K562 (cell line): Measurements from ENCODE around the gene CEMIP2. TPM values are rescaled to one million over a fixed set of nuclear protein-coding genes. Genes with fewer than 3 reads are reported as not detected.

Source experiments
- ATAC-seq: fragments of 200-7000 bp; cut with Tn5 transposase; 3 replicates; pipeline ENCODE4 v1.9.1; 2020; ENCODE audit warnings: moderate library complexity
- Bru-seq: library from RNA; stranded (reverse); fragments of 400-500 nt; gene quantifications from one replicate; lab custom pipeline; 2021; lab: Mats Ljungman, UMichigan
- BruChase-seq, 2 experiments: library from RNA; stranded (reverse); fragments of 400-500 nt; gene quantifications; one replicate each; lab custom pipeline; 2021; lab: Mats Ljungman, UMichigan
- BruUV-seq: library from RNA; stranded (reverse); fragments of 400-500 nt; replicated peaks from 2 replicates; lab custom pipeline; 2021; lab: Mats Ljungman, UMichigan
- CTCF ChIA-PET: fragments of 300-600 bp; formaldehyde crosslinking; extraction: SDS; loops from one replicate; lab custom pipeline; 2021; ENCODE audit warnings: low intra/inter-chr PET ratio; lab: Yijun Ruan, JAX
- POLR2A ChIA-PET: fragments of 300-600, 350-650 bp; sonication (Branson Sonifier 250); formaldehyde crosslinking; extraction: SDS; loops from one replicate; lab custom pipeline; 2021; ENCODE audit warnings: antibody characterized with exemption, inconsistent platforms; lab: Yijun Ruan, JAX
- DNase-seq, 4 experiments: peaks; one replicate each; pipeline versions ENCODE4 v3.0.0 to v3.0.0-alpha.2; 2011 to 2018; ENCODE audit warnings: low spot score in 3 of 4, mixed read lengths in 3 of 4; ENCODE audit errors: extremely low read depth in 1 of 4
- FAIRE-seq: peaks from 2 replicates; lab custom pipeline; 2011; peaks lifted over from hg19 to GRCh38; lab: Jason Lieb, UNC
- H2AFZ ChIP-seq: 2 replicates; pipeline ENCODE4 v1.6.0; 2011; ENCODE audit warnings: low read depth, low read length, control low read depth, inconsistent platforms
- H3K27ac ChIP-seq: fragments of 200-600 bp; 3 replicates; pipeline ENCODE4 v1.8.0; 2011; ENCODE audit warnings: low read depth, mild to moderate bottlenecking, control low read depth, inconsistent platforms, low read length, moderate library complexity, mixed read lengths; ENCODE audit errors: extremely low read depth
- H3K27me3 ChIP-seq, 2 experiments: fragments of 300-600 bp in 1 of 2; 2 replicates in 1 of 2; 3 replicates in 1 of 2; pipeline versions ENCODE4 v1.6.0 to v1.8.0; 2011; ENCODE audit warnings: inconsistent platforms in 2 of 2, low read length in 2 of 2, mild to moderate bottlenecking in 1 of 2, mixed read lengths in 1 of 2, moderate library complexity in 1 of 2; ENCODE audit not compliant: control insufficient read depth in 2 of 2, insufficient read depth in 2 of 2
- H3K36me3 ChIP-seq: fragments of 300-600 bp; 3 replicates; pipeline ENCODE4 v1.8.0; 2011; ENCODE audit warnings: mild to moderate bottlenecking, low read length, inconsistent platforms; ENCODE audit not compliant: control insufficient read depth, insufficient read depth
- H3K4me1 ChIP-seq, 2 experiments: fragments of 200-600 bp in 1 of 2; replicated peaks in 1 of 2; 2 replicates in 1 of 2; 3 replicates in 1 of 2; pipeline versions ENCODE4 v1.5.1 to v1.8.0; 2011; ENCODE audit warnings: inconsistent platforms in 2 of 2, low read length in 2 of 2, mild to moderate bottlenecking in 1 of 2, mixed read lengths in 1 of 2, moderate library complexity in 1 of 2; ENCODE audit not compliant: control insufficient read depth in 2 of 2, insufficient read depth in 2 of 2
- H3K4me2 ChIP-seq: 2 replicates; pipeline ENCODE4 v1.6.1; 2011; ENCODE audit warnings: low read length, control low read depth, inconsistent platforms, mixed read lengths; ENCODE audit not compliant: insufficient read depth
- H3K4me3 ChIP-seq: fragments of 200-600 bp; sonication (generic), shearing (Covaris generic); 2 replicates; pipeline ENCODE4 v1.5.1; 2016; ENCODE audit warnings: control low read depth, inconsistent platforms
- H3K79me2 ChIP-seq: fragments of 200-600 bp; 3 replicates; pipeline ENCODE4 v1.8.0; 2011; ENCODE audit warnings: low read length, inconsistent platforms; ENCODE audit not compliant: control insufficient read depth, insufficient read depth
- H3K9ac ChIP-seq, 2 experiments: 2 replicates each; pipeline versions ENCODE4 v1.6.0 to v1.6.1; 2011; ENCODE audit warnings: low read depth in 2 of 2, low read length in 2 of 2, control low read depth in 1 of 2, inconsistent platforms in 1 of 2, mild to moderate bottlenecking in 1 of 2, mixed read lengths in 1 of 2; ENCODE audit not compliant: insufficient read depth in 1 of 2
- H3K9me1 ChIP-seq: one replicate; pipeline ENCODE4 v1.6.0; 2011; ENCODE audit warnings: inconsistent platforms, mild to moderate bottlenecking, low read length, moderate library complexity; ENCODE audit not compliant: control insufficient read depth, insufficient read depth
- H3K9me3 ChIP-seq: replicated peaks from 2 replicates; pipeline ENCODE4 v1.5.1; 2011; ENCODE audit warnings: low read depth, low read length, inconsistent platforms; ENCODE audit not compliant: control insufficient read depth, insufficient read depth
- H4K20me1 ChIP-seq: replicated peaks from 2 replicates; pipeline ENCODE4 v1.6.1; 2011; ENCODE audit warnings: low read length, inconsistent platforms, mixed read lengths; ENCODE audit not compliant: control insufficient read depth, insufficient read depth
- COPS2 ChIP-seq: fragments of 450-650 bp; conservative IDR thresholded peaks from 2 replicates; pipeline ENCODE4 v1.6.1; 2016; ENCODE audit warnings: mild to moderate bottlenecking, moderate library complexity
- FOXA3 ChIP-seq, 2 experiments: fragments of 450-650 bp in 1 of 2; sonication (generic) in 1 of 2; formaldehyde crosslinking; IDR thresholded peaks in 1 of 2; conservative IDR thresholded peaks in 1 of 2; 2 replicates each; pipeline versions ENCODE4 v1.4.0 to v1.8.0; 2020 to 2022; ENCODE audit warnings: mild to moderate bottlenecking in 2 of 2, missing genetic modification reagents in 1 of 2
- MAFK ChIP-seq: IDR thresholded peaks from 2 replicates; pipeline ENCODE4 v1.6.1; 2011; ENCODE audit warnings: low read length, improper control_type of control experiment
- POLR2A ChIP-seq: fragments of 450-650 bp; conservative IDR thresholded peaks from 2 replicates; pipeline ENCODE4 v1.6.1; 2016
- POLR2AphosphoS5 ChIP-seq: IDR thresholded peaks from 2 replicates; pipeline ENCODE4 v1.6.1; 2011; ENCODE audit warnings: mild to moderate bottlenecking, low read depth, low read length, moderate library complexity; ENCODE audit not compliant: control insufficient read depth, insufficient read depth
- SNIP1 ChIP-seq: fragments of 450-650 bp; IDR thresholded peaks from 2 replicates; pipeline ENCODE4 v1.7.1; 2017; ENCODE audit warnings: low read depth, mild to moderate bottlenecking
- ZNF282 ChIP-seq: sonication (generic); formaldehyde crosslinking; IDR thresholded peaks from 2 replicates; pipeline ENCODE4 v1.8.1; 2023; ENCODE audit warnings: missing genetic modification reagents
- WGBS: fragments of 100-300 bp; shearing (Covaris generic); methylation state at CpG from one replicate; pipeline ENCODE4 v1.1.6; 2016; ENCODE audit warnings: low coverage, mixed read lengths; ENCODE audit not compliant: insufficient coverage; ENCODE audit errors: missing lambda C conversion rate; 5-methylcytosine and 5-hydroxymethylcytosine counted together
- in situ Hi-C: fragments of 300-500 bp; cut with MboI; formaldehyde crosslinking; loops from 4 replicates; pipeline ENCODE4 v1.15.0; 2018; ENCODE audit warnings: inconsistent platforms, mixed read lengths
- intact Hi-C: fragments of 100-400 bp; cut with micrococcal nuclease; formaldehyde crosslinking; loops from 2 replicates; pipeline ENCODE4 v1.14.2; 2022
- long read RNA-seq, 3 experiments: library from polyadenylated mRNA in 2 of 3; library from RNA in 1 of 3; unstranded in 2 of 3; stranded (forward) in 1 of 3; transcript quantifications; one replicate each; pipeline ENCODE4 v2.0.0, GENCODE V29; 2019 to 2022
- polyA minus RNA-seq, 3 experiments: library from RNA; depleted of rRNA, polyadenylated mRNA; stranded (reverse); fragments of >200 nt; gene quantifications; 2 replicates each; pipeline ENCODE4 v1.2.3, GENCODE V29; 2011
- polyA plus RNA-seq, 8 experiments: library from polyadenylated mRNA; depleted of rRNA in 4 of 8; stranded (reverse) in 5 of 8; unstranded in 3 of 8; fragments of >200 nt; fragmentation: Nextera tagmentation in 2 of 8; fragmentation: Illumina TruSeq in 1 of 8; extraction: Ambion mirVana in 2 of 8; extraction: Trizol in 1 of 8; gene quantifications; 2 replicates each; pipeline versions ENCODE4 v1.2.1 to v1.2.3, GENCODE V29; 2011 to 2014; ENCODE audit warnings: inconsistent platforms in 1 of 8, missing spikeins in 1 of 8
- total RNA-seq, 7 experiments: library from RNA; depleted of rRNA in 6 of 7; stranded (reverse); fragments of >200 nt in 6 of 7; fragmentation: Illumina TruSeq in 2 of 7; extraction: Trizol in 2 of 7; gene quantifications; 2 replicates each; pipeline versions ENCODE4 v1.2.1 to v1.2.3, GENCODE V29; 2011 to 2021; ENCODE audit warnings: low replicate concordance in 1 of 7
- TF ChIP-seq, protein P1 (sequence below), 2 experiments: IDR thresholded peaks; 2 replicates each; pipeline ENCODE4 v1.6.1; 2011; ENCODE audit warnings: borderline replicate concordance in 1 of 2, control low read depth in 1 of 2, low read depth in 1 of 2, low read length in 1 of 2, mild to moderate bottlenecking in 1 of 2, mixed read lengths in 1 of 2, moderate library complexity in 1 of 2; ENCODE audit not compliant: insufficient read depth in 1 of 2, insufficient read length in 1 of 2, poor library complexity in 1 of 2, severe bottlenecking in 1 of 2; ENCODE audit errors: extremely low read depth in 1 of 2

The CEMIP2 gene, protein sequence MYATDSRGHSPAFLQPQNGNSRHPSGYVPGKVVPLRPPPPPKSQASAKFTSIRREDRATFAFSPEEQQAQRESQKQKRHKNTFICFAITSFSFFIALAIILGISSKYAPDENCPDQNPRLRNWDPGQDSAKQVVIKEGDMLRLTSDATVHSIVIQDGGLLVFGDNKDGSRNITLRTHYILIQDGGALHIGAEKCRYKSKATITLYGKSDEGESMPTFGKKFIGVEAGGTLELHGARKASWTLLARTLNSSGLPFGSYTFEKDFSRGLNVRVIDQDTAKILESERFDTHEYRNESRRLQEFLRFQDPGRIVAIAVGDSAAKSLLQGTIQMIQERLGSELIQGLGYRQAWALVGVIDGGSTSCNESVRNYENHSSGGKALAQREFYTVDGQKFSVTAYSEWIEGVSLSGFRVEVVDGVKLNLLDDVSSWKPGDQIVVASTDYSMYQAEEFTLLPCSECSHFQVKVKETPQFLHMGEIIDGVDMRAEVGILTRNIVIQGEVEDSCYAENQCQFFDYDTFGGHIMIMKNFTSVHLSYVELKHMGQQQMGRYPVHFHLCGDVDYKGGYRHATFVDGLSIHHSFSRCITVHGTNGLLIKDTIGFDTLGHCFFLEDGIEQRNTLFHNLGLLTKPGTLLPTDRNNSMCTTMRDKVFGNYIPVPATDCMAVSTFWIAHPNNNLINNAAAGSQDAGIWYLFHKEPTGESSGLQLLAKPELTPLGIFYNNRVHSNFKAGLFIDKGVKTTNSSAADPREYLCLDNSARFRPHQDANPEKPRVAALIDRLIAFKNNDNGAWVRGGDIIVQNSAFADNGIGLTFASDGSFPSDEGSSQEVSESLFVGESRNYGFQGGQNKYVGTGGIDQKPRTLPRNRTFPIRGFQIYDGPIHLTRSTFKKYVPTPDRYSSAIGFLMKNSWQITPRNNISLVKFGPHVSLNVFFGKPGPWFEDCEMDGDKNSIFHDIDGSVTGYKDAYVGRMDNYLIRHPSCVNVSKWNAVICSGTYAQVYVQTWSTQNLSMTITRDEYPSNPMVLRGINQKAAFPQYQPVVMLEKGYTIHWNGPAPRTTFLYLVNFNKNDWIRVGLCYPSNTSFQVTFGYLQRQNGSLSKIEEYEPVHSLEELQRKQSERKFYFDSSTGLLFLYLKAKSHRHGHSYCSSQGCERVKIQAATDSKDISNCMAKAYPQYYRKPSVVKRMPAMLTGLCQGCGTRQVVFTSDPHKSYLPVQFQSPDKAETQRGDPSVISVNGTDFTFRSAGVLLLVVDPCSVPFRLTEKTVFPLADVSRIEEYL (N-terminal part only)
- total RNA-seq (2011; cell fraction: chromatin; rRNA removed; ENCODE audit: low replicate concordance), result 125 and 149 TPM in 2 replicates
- 48.0 and 84.4 TPM in 2 replicates for total RNA-seq (2011; cell fraction: nucleolus; rRNA removed)
- 87.5 and 104 TPM in 2 replicates for total RNA-seq (2011; cell fraction: nucleoplasm; rRNA removed)
- 8.2 and 12.2 TPM in 2 replicates for total RNA-seq (2014; rRNA removed)
- total RNA-seq (2014; rRNA removed; fragmentation: Illumina TruSeq; extraction: Trizol), result 13.6 and 15.8 TPM in 2 replicates
- total RNA-seq (2015; rRNA removed; fragmentation: Illumina TruSeq; extraction: Trizol), result 14.2 and 14.4 TPM in 2 replicates
- 12.7 and 15.8 TPM in 2 replicates for total RNA-seq (2021)
- polyA plus RNA-seq (2011; rRNA removed), result 26.3 and 29.9 TPM in 2 replicates
- 18.2 and 27.8 TPM in 2 replicates for polyA plus RNA-seq (2011; cell fraction: cytosol; rRNA removed)
- 29.7 and 36.2 TPM in 2 replicates for polyA plus RNA-seq (2011; cell fraction: nucleus; rRNA removed)
- polyA plus RNA-seq (2012), result 21.0 and 30.6 TPM in 2 replicates
- 14.7 and 15.4 TPM in 2 replicates for polyA plus RNA-seq (2014; fragmentation: Illumina TruSeq; extraction: Trizol)
- 1 to 10 TPM; 5.4 to 5.9 TPM for polyA plus RNA-seq (2014; fragmentation: Nextera tagmentation; extraction: Ambion mirVana)
- 9.9 and 10.3 TPM in 2 replicates for polyA plus RNA-seq (2014; rRNA removed)
- polyA minus RNA-seq (2011; rRNA and poly(A)+ RNA removed), result 51.8 and 52.9 TPM in 2 replicates
- polyA minus RNA-seq (2011; cell fraction: cytosol; rRNA and poly(A)+ RNA removed), result 23.4 and 23.6 TPM in 2 replicates
- polyA minus RNA-seq (2011; cell fraction: nucleus; rRNA and poly(A)+ RNA removed), result 33.5 and 48.8 TPM in 2 replicates
- Bru-seq, nascent RNA, result percentile 64 among the genes with signal in this experiment
- percentile 69 among the genes with signal in this experiment for BruChase-seq, experiment 1, labeled RNA remaining after a 2-hour chase
- percentile 72 among the genes with signal in this experiment for BruChase-seq, experiment 2, labeled RNA remaining after a 6-hour chase
- long read RNA-seq, experiment 1, partial matches to known transcripts, result 4 of 5 reads
- long read RNA-seq, experiment 1, other reads (novel, unspliced or antisense), result 0 of 5 reads
- long read RNA-seq, experiment 2, full-length matches to known transcripts, result 1 of 3 reads
- long read RNA-seq, experiment 2, partial matches to known transcripts, result 0 of 3 reads
- long read RNA-seq, experiment 2, other reads (novel, unspliced or antisense), result 2 of 3 reads
- long read RNA-seq, experiment 3, partial matches to known transcripts, result 0 of 1 reads
- long read RNA-seq, experiment 3, other reads (novel, unspliced or antisense), result 0 of 1 reads

DNA sequence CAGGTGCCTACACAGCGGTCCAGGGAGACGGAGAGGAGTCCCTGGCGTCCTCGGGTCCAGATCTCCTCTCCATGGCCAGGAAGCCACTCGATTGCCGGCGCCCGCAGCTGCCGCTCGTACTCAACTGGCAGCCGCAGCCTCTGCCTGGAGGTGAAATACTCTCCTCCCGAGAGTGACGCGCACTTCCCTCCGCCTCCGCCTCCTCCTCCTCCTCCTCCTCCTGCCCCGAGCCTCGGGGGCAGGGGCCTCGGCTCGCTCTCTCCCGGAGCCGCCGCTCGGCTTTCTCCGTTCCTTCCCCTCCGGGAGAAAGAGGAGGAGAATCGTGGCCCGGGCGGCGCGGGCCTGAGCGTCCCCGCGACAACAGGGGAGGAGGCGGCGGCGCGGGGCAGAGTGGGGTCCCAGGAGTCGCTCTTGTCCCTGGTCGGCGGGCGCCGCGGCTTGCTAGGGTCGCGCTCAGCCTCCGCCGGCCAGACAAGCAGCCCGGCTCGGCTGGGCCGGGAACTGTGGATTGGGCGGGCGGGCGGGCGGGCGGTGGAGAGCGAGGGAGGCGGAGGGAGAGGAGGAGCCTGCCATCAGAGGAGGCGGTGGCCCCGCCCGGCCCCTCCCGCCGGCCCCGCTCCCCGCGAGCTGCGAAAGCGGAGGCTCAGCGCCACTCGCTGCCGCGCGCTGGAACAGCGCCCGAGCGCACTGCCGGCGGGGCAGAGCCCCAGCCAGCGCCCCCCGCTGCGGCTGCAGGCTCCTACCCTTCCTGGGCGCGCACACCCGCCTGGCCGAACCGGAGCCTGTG lies at the start of gene CEMIP2:
Gene CEMIP2 (minus strand): TSS at position 126 of the 787 bp plus-strand sequence. CDS start 18,140 bp downstream, outside the sequence.
- Histone ChIP-seq H3K9me1 (no peaks in the 10 kb centered on the region), H3K27me3 (peaks cover 0 to 5% of the 10 kb centered on the region in 2 experiments; a peak in 2 of 5 replicates), H3K4me3 (peak within 1 kb of the TSS; percentile 73), H3K79me2 (peaks cover 42% of the 10 kb centered on the region), H3K27ac (peak within 1 kb of the TSS; percentile 66), H2AFZ (peak within 1 kb of the TSS; percentile 86), H3K9me3 (no peaks in the 10 kb centered on the region), H3K36me3 (no peaks in the 10 kb centered on the region), H3K4me2 (peak within 1 kb of the TSS; percentile 84), H3K9ac (peak within 1 kb of the TSS; percentile 66 to 95; a peak in 3 of 4 replicates), H3K4me1 (peaks cover 14 to 18% of the 10 kb centered on the region in 2 experiments; a peak in 4 of 5 replicates), H4K20me1 (no peaks in the 10 kb centered on the region)
- WGBS, result 5% methylated on average over 7 of the region's 86 CpGs
- POLR2A ChIA-PET, result interaction anchor here (1.3 to 1.5 kb wide), 2 partner anchors 8 to 9 kb away, joined by 3 to 4 read pairs; no protein-coding TSS in a partner anchor
- intact Hi-C loops (loop anchor here (1.0 to 10.0 kb wide), 3 partner anchors 164 to 484 kb away; no protein-coding TSS in a partner anchor), in situ Hi-C loops (no loop called here)
- no peak for FAIRE-seq
- no TSS peak for BruUV-seq
- CTCF ChIA-PET, result interaction anchor here (0.5 to 2.9 kb wide), 4 partner anchors 34 to 1428 kb away, joined by 3 to 25 read pairs (median 4); no protein-coding TSS in a partner anchor
- peak; percentile 93 for ATAC-seq
- DNase-seq, result peak; percentile 81 to 87 (median 83)
- no peak for TF ChIP-seq MAFK
- TF ChIP-seq COPS2, result no peak
- TF ChIP-seq POLR2AphosphoS5, result peak; percentile 56; the same call in 1 of the 2 replicates
- TF ChIP-seq, protein P1, sequence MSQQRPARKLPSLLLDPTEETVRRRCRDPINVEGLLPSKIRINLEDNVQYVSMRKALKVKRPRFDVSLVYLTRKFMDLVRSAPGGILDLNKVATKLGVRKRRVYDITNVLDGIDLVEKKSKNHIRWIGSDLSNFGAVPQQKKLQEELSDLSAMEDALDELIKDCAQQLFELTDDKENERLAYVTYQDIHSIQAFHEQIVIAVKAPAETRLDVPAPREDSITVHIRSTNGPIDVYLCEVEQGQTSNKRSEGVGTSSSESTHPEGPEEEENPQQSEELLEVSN (IDR thresholded peaks at IDR 0.05; ENCODE audit: borderline replicate concordance in 1 of 2, extremely low read depth in 1 of 2, insufficient read depth in 1 of 2, insufficient read length in 1 of 2, low read depth in 1 of 2, low read length in 1 of 2, poor library complexity in 1 of 2, severe bottlenecking in 1 of 2), result no peak
- no peak for TF ChIP-seq FOXA3 (CRISPR knock-in tag; conservative IDR thresholded peaks at IDR 0.05 in 1 of 2, IDR thresholded peaks at IDR 0.05 in 1 of 2)
- no peak for TF ChIP-seq SNIP1
- TF ChIP-seq POLR2A, result peak; percentile 72
- no peak for TF ChIP-seq ZNF282
